Caco-2 (cell line): ENCODE data around the gene P3R3URF. TPM values are rescaled to one million over a fixed set of nuclear protein-coding genes. Genes with fewer than 3 reads are reported as not detected.

Source experiments
- BruUV-seq: library from RNA; stranded (reverse); fragments of 400-500 nt; replicated peaks from 2 replicates; lab custom pipeline; 2021; lab: Mats Ljungman, UMichigan
- CTCF ChIA-PET: fragments of 300-600 bp; sonication (Branson Sonifier 250); formaldehyde crosslinking; loops from one replicate; lab custom pipeline; 2022; ENCODE audit warnings: antibody characterized with exemption; lab: Charles Lee
- POLR2A ChIA-PET: fragments of 300-600 bp; sonication (Branson Sonifier 250); formaldehyde crosslinking; loops from one replicate; lab custom pipeline; 2022; ENCODE audit warnings: antibody characterized with exemption; lab: Charles Lee
- DNase-seq, 2 experiments: peaks; one replicate each; pipeline versions ENCODE4 v3.0.0 to v3.0.0-alpha.2; 2020 to 2022
- H3K27me3 ChIP-seq: replicated peaks from 2 replicates; pipeline ENCODE4 v1.6.0; 2011; ENCODE audit warnings: low read length; ENCODE audit not compliant: control insufficient read depth, insufficient read depth
- H3K36me3 ChIP-seq: 2 replicates; pipeline ENCODE4 v1.5.1; 2011; ENCODE audit warnings: low read length; ENCODE audit not compliant: control insufficient read depth, insufficient read depth
- H3K4me1 ChIP-seq: fragments of 250-450 bp; sonication (Bioruptor Pico); 2 replicates; pipeline ENCODE4 v1.5.1; 2020; ENCODE audit warnings: mild to moderate bottlenecking
- H3K4me3 ChIP-seq: 2 replicates; pipeline ENCODE4 v1.5.1; 2011; ENCODE audit warnings: low read depth, mild to moderate bottlenecking, control low read depth, low read length
- H3K9me3 ChIP-seq: fragments of 250-450 bp; sonication (Bioruptor Pico); 2 replicates; pipeline ENCODE4 v1.5.1; 2020; ENCODE audit warnings: mild to moderate bottlenecking, moderate library complexity
- H3K27ac Mint-ChIP-seq: one replicate; pipeline ENCODE4 v1.8.0; 2022; ENCODE audit warnings: mixed read lengths; ENCODE audit not compliant: unreplicated experiment
- H3K27me3 Mint-ChIP-seq: one replicate; pipeline ENCODE4 v1.8.0; 2022; ENCODE audit warnings: mixed read lengths; ENCODE audit not compliant: insufficient read depth, unreplicated experiment
- H3K36me3 Mint-ChIP-seq: one replicate; pipeline ENCODE4 v1.8.0; 2022; ENCODE audit warnings: mild to moderate bottlenecking, mixed read lengths; ENCODE audit not compliant: insufficient read depth, unreplicated experiment
- H3K4me1 Mint-ChIP-seq: one replicate; pipeline ENCODE4 v1.8.0; 2022; ENCODE audit warnings: low read depth, mixed read lengths; ENCODE audit not compliant: unreplicated experiment
- H3K4me3 Mint-ChIP-seq: one replicate; pipeline ENCODE4 v1.8.0; 2022; ENCODE audit warnings: mild to moderate bottlenecking, moderate library complexity, mixed read lengths; ENCODE audit not compliant: unreplicated experiment
- H3K9me3 Mint-ChIP-seq: one replicate; pipeline ENCODE4 v1.8.0; 2022; ENCODE audit warnings: mixed read lengths; ENCODE audit not compliant: unreplicated experiment
- CTCF ChIP-seq, 2 experiments: fragments of 200-600 bp in 1 of 2; IDR thresholded peaks; 1 replicate in 1 of 2; 2 replicates in 1 of 2; pipeline versions ENCODE4 v1.5.1 to v1.8.0; 2011 to 2022; ENCODE audit warnings: antibody characterized with exemption in 1 of 2, control low read depth in 1 of 2, inconsistent platforms in 1 of 2, low read depth in 1 of 2, low read length in 1 of 2, mild to moderate bottlenecking in 1 of 2, moderate library complexity in 1 of 2; ENCODE audit not compliant: insufficient read depth in 1 of 2, severe bottlenecking in 1 of 2, unreplicated experiment in 1 of 2
- intact Hi-C: fragments of 100-400 bp; cut with micrococcal nuclease; formaldehyde crosslinking; loops from one replicate; pipeline ENCODE4 v1.10.0; 2022; ENCODE audit not compliant: unreplicated experiment
- total RNA-seq: library from RNA; stranded (reverse); gene quantifications from 2 replicates; pipeline ENCODE4 v1.2.3, GENCODE V29; 2022

P3R3URF gene
- total RNA-seq, 1 experiment from 2014 or later = not detected

- H3K27me3 Mint-ChIP-seq = no peaks in the 10 kb centered on the region
- Histone ChIP-seq H3K27me3 (no peaks in the 10 kb centered on the region), H3K36me3 (no peaks in the 10 kb centered on the region), H3K4me3 (no peak overlapping the region), H3K4me1 (peaks cover 10% of the 10 kb centered on the region), H3K9me3 (no peaks in the 10 kb centered on the region)
- intact Hi-C loops = no loop called here
- POLR2A ChIA-PET = no interaction called here
- CTCF ChIA-PET = interaction anchor here (0.7 to 1.5 kb wide), 3 partner anchors 15 to 40 kb away, joined by 3 to 8 read pairs (median 3); partner anchors contain the start of gene POMGNT1
- DNase-seq = peak; percentile 35 to 64
- H3K36me3 Mint-ChIP-seq = peaks cover 6% of the 10 kb centered on the region
- no TSS peak for BruUV-seq
- no peaks in the 10 kb centered on the region for H3K9me3 Mint-ChIP-seq
- no peak overlapping the region for H3K4me3 Mint-ChIP-seq
- no peaks in the 10 kb centered on the region for H3K4me1 Mint-ChIP-seq
- TF ChIP-seq CTCF (IDR thresholded peaks at IDR 0.05; ENCODE audit: insufficient read depth in 1 of 2, low read depth in 1 of 2, low read length in 1 of 2, severe bottlenecking in 1 of 2, unreplicated experiment in 1 of 2) = no peak
- no peak overlapping the region for H3K27ac Mint-ChIP-seq
Observed at GRCh38 chr1:46183079-46183847, 7.0 kb upstream of the P3R3URF start.

GRCh38 chr1:46181343-46182260 is 5.3 kb upstream of the P3R3URF start:
- TF ChIP-seq CTCF (IDR thresholded peaks at IDR 0.05; ENCODE audit: insufficient read depth in 1 of 2, low read depth in 1 of 2, low read length in 1 of 2, severe bottlenecking in 1 of 2, unreplicated experiment in 1 of 2) = no peak
- H3K27me3 Mint-ChIP-seq = no peaks in the 10 kb centered on the region
- CTCF ChIA-PET = interaction anchor here (1.3 kb wide), 1 partner anchor 42 kb away, joined by 7 read pairs; no protein-coding TSS in a partner anchor
- POLR2A ChIA-PET = no interaction called here
- no peaks in the 10 kb centered on the region for H3K4me1 Mint-ChIP-seq
- no peak overlapping the region for H3K4me3 ChIP-seq
- no peak overlapping the region for H3K27ac Mint-ChIP-seq
- H3K27me3 ChIP-seq = no peaks in the 10 kb centered on the region
- intact Hi-C loops = no loop called here
- no peaks in the 10 kb centered on the region for H3K9me3 Mint-ChIP-seq
- H3K36me3 ChIP-seq = no peaks in the 10 kb centered on the region
- no peaks in the 10 kb centered on the region for H3K36me3 Mint-ChIP-seq
- no TSS peak for BruUV-seq
- H3K9me3 ChIP-seq = no peaks in the 10 kb centered on the region
- H3K4me3 Mint-ChIP-seq = no peak overlapping the region
- DNase-seq = no peak
- peaks cover 10% of the 10 kb centered on the region for H3K4me1 ChIP-seq

- BruUV-seq = no TSS peak
- CTCF ChIA-PET = no interaction called here
- no peaks in the 10 kb centered on the region for H3K9me3 ChIP-seq
- no peaks in the 10 kb centered on the region for H3K27me3 Mint-ChIP-seq
- no peak overlapping the region for H3K4me3 ChIP-seq
- no peaks in the 10 kb centered on the region for H3K36me3 Mint-ChIP-seq
- no peak overlapping the region for H3K4me3 Mint-ChIP-seq
- no peaks in the 10 kb centered on the region for H3K27me3 ChIP-seq
- H3K4me1 ChIP-seq = peaks cover 10% of the 10 kb centered on the region
- H3K9me3 Mint-ChIP-seq = no peaks in the 10 kb centered on the region
- H3K36me3 ChIP-seq = no peaks in the 10 kb centered on the region
- TF ChIP-seq CTCF (IDR thresholded peaks at IDR 0.05; ENCODE audit: insufficient read depth in 1 of 2, low read depth in 1 of 2, low read length in 1 of 2, severe bottlenecking in 1 of 2, unreplicated experiment in 1 of 2) = peak in 1 of 2 experiments; percentile 52
- no peak overlapping the region for H3K27ac Mint-ChIP-seq
- H3K4me1 Mint-ChIP-seq = no peaks in the 10 kb centered on the region
- intact Hi-C loops = no loop called here
- POLR2A ChIA-PET = no interaction called here
- peak; percentile 53 to 55 for DNase-seq
Observed at GRCh38 chr1:46180082-46180616, 3.9 kb upstream of the P3R3URF start.
